PC-9 (cell line): Measurements from ENCODE around the gene SCYGR4. TPM values are rescaled to one million over a fixed set of nuclear protein-coding genes. Genes with fewer than 3 reads are reported as not detected.

Source experiments
- BruUV-seq: library from RNA; stranded (reverse); fragments of 400-500 nt; replicated peaks from 2 replicates; lab custom pipeline; 2021; lab: Mats Ljungman, UMichigan
- CTCF ChIA-PET: fragments of 300-600 bp; sonication (Branson Sonifier 250); formaldehyde crosslinking; loops from one replicate; lab custom pipeline; 2022; ENCODE audit warnings: antibody characterized with exemption; lab: Charles Lee
- POLR2A ChIA-PET: fragments of 300-600 bp; sonication (Branson Sonifier 250); formaldehyde crosslinking; loops from one replicate; lab custom pipeline; 2022; ENCODE audit warnings: antibody characterized with exemption; ENCODE audit not compliant: unreplicated experiment; lab: Charles Lee
- DNase-seq, 2 experiments: peaks; one replicate each; pipeline versions ENCODE4 v3.0.0 to v3.0.0-alpha.2; 2015 to 2022; ENCODE audit warnings: mixed read lengths in 1 of 2
- H2AFZ ChIP-seq: fragments of 200-600 bp; sonication (generic); 2 replicates; pipeline ENCODE4 v1.8.1; 2017; ENCODE audit warnings: antibody characterized with exemption
- H3F3A ChIP-seq: fragments of 200-600 bp; sonication (generic); 2 replicates; pipeline ENCODE4 v1.8.1; 2017; ENCODE audit warnings: antibody characterized with exemption, mild to moderate bottlenecking, low read depth; ENCODE audit not compliant: insufficient read depth
- H3K27ac ChIP-seq: fragments of 200-600 bp; sonication (generic); 2 replicates; pipeline ENCODE4 v1.6.1; 2016; ENCODE audit warnings: mixed run types
- H3K27me3 ChIP-seq: fragments of 200-600 bp; sonication (generic); 2 replicates; pipeline ENCODE4 v1.6.1; 2016; ENCODE audit warnings: low read depth, mixed run types; ENCODE audit not compliant: insufficient read depth
- H3K36me3 ChIP-seq: fragments of 200-600 bp; sonication (generic); 2 replicates; pipeline ENCODE4 v1.6.1; 2016; ENCODE audit warnings: low read depth, mixed run types
- H3K4me1 ChIP-seq: fragments of 200-600 bp; sonication (generic); replicated peaks from 2 replicates; pipeline ENCODE4 v1.6.1; 2016; ENCODE audit warnings: mixed run types; ENCODE audit not compliant: insufficient read depth
- H3K4me2 ChIP-seq: fragments of 200-600 bp; sonication (generic); 2 replicates; pipeline ENCODE4 v1.6.1; 2017; ENCODE audit warnings: mixed run types
- H3K4me3 ChIP-seq: fragments of 200-600 bp; sonication (generic); 2 replicates; pipeline ENCODE4 v1.6.1; 2016; ENCODE audit warnings: mixed run types
- H3K79me2 ChIP-seq: fragments of 200-600 bp; sonication (generic); 2 replicates; pipeline ENCODE4 v1.6.1; 2017; ENCODE audit warnings: low read depth, mixed run types
- H3K9me2 ChIP-seq: fragments of 200-600 bp; sonication (generic); 2 replicates; pipeline ENCODE4 v1.8.1; 2017; ENCODE audit warnings: mild to moderate bottlenecking; ENCODE audit not compliant: insufficient read depth
- H3K9me3 ChIP-seq: fragments of 200-600 bp; sonication (generic); 2 replicates; pipeline ENCODE4 v1.8.1; 2016; ENCODE audit warnings: low read depth; ENCODE audit not compliant: insufficient read depth
- H4K20me1 ChIP-seq: fragments of 200-600 bp; sonication (generic); 2 replicates; pipeline ENCODE4 v1.8.1; 2017; ENCODE audit not compliant: insufficient read depth
- CTCF ChIP-seq: fragments of 200-600 bp; sonication (generic); conservative IDR thresholded peaks from 2 replicates; pipeline ENCODE4 v1.6.1; 2017; ENCODE audit warnings: mixed run types, antibody characterized with exemption, mild to moderate bottlenecking, moderate library complexity
- EZH2 ChIP-seq: fragments of 200-600 bp; sonication (generic); IDR thresholded peaks from 2 replicates; pipeline ENCODE4 v1.8.0; 2017; ENCODE audit warnings: antibody characterized with exemption, low read depth
- intact Hi-C: fragments of 100-400 bp; cut with micrococcal nuclease; formaldehyde crosslinking; loops from one replicate; pipeline ENCODE4 v1.10.0; 2022; ENCODE audit not compliant: unreplicated experiment
- total RNA-seq: library from RNA; stranded (reverse); gene quantifications from 2 replicates; pipeline ENCODE4 v1.2.3, GENCODE V29; 2021

Gene SCYGR4
- total RNA-seq, 1 experiment from 2014 or later = not detected

DNA sequence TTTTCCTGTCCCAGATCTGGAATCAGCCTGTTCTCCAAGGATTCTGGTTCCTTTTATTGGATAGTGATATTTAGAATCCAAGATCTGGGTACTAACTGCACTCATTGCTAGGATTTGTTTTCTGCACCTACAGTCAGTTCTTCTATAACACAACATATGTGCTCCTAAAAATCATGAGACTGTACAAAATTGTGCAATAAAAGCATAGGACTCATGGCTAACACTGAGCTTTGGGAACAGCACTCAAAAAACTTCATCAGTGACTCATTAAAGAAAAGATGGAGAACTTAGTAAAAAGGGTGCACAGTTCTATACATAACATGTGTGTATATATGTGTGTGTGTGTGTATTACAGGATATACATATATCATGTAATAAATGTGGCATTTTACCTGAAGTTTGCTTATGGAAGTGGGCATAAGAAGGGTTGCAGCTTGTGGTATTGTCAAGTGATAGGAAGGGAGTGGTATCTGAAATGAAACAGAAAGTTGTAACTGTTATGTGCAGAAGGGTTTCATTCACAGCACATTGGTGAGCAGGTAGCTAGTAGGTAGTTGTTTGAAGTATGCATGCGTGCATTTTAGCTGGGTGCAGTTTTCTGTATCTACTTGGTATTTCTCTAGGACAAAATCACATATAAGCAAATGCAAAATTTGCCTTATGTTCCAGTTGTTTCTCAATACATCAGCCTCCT is 24.5 kb upstream of the SCYGR4 start:
- Histone ChIP-seq H3K9me3 (no peaks in the 10 kb centered on the region), H2AFZ (no peak overlapping the region), H3K79me2 (no peaks in the 10 kb centered on the region), H3K4me3 (no peak overlapping the region), H3K36me3 (no peaks in the 10 kb centered on the region), H3K4me2 (no peak overlapping the region), H3K9me2 (no peaks in the 10 kb centered on the region), H3K4me1 (peaks cover under 1% of the 10 kb centered on the region), H3K27ac (no peak overlapping the region), H3F3A (no peaks in the 10 kb centered on the region), H4K20me1 (no peaks in the 10 kb centered on the region), H3K27me3 (no peaks in the 10 kb centered on the region)
- CTCF ChIA-PET = no interaction called here
- POLR2A ChIA-PET = no interaction called here
- TF ChIP-seq CTCF (no peak), EZH2 (no peak)
- no TSS peak for BruUV-seq
- no peak for DNase-seq
- intact Hi-C loops = no loop called here

DNA sequence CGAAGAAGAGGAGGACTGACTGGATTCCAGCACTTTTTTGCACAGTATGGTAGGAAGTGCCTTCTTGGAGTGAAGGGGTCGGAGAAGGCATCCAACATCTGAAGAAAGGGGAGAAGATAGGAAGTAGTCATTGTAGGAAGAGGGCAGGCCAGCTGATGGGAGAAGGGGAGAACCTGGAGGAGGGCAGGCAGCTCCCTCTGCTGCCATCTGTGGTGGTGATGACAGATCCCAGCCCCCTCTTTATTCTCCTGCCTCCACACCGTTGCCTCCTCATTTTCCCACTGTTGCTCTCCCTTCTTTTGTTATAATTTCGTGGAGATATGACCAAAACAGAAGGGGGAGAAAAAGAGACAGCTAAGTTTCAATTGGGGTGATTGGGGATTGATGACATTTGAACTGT is 21.5 kb upstream of the SCYGR4 start:
- Histone ChIP-seq H3K79me2 (no peaks in the 10 kb centered on the region), H3K4me1 (peaks cover 9% of the 10 kb centered on the region), H3K9me3 (no peaks in the 10 kb centered on the region), H3K4me3 (no peak overlapping the region), H3K4me2 (no peak overlapping the region), H3K36me3 (no peaks in the 10 kb centered on the region), H4K20me1 (no peaks in the 10 kb centered on the region), H3F3A (no peaks in the 10 kb centered on the region), H2AFZ (no peak overlapping the region), H3K27me3 (no peaks in the 10 kb centered on the region), H3K27ac (no peak overlapping the region), H3K9me2 (no peaks in the 10 kb centered on the region)
- ChIA-PET CTCF (no interaction called here), POLR2A (no interaction called here)
- no TSS peak for BruUV-seq
- DNase-seq = no peak
- intact Hi-C loops = no loop called here
- TF ChIP-seq EZH2 (no peak), CTCF (no peak)

- Histone ChIP-seq H3K4me1 (peaks cover 9% of the 10 kb centered on the region), H3K79me2 (no peaks in the 10 kb centered on the region), H3K4me2 (no peak overlapping the region), H3F3A (no peaks in the 10 kb centered on the region), H4K20me1 (no peaks in the 10 kb centered on the region), H2AFZ (no peak overlapping the region), H3K4me3 (no peak overlapping the region), H3K9me3 (no peaks in the 10 kb centered on the region), H3K27me3 (no peaks in the 10 kb centered on the region), H3K36me3 (no peaks in the 10 kb centered on the region), H3K27ac (no peak overlapping the region), H3K9me2 (no peaks in the 10 kb centered on the region)
- POLR2A ChIA-PET = no interaction called here
- intact Hi-C loops = no loop called here
- no TSS peak for BruUV-seq
- TF ChIP-seq EZH2 (no peak), CTCF (no peak)
- no peak for DNase-seq
- CTCF ChIA-PET = no interaction called here
Observed at GRCh38 chr2:227597036-227597435, 20.3 kb upstream of the SCYGR4 start.
